KOPT-K1 (cell line): ENCODE results near the gene NEAT1.
A peak's percentile ranks its signal among the peaks of the same experiment; 100 is the strongest.

Source experiments
- H3K27ac ChIP-seq: fragments of 200-600 bp; sonication (generic); 2 replicates; pipeline ENCODE4 v1.5.1; 2016; ENCODE audit warnings: antibody characterized with exemption, mild to moderate bottlenecking, low read depth, low read length; ENCODE audit not compliant: poor library complexity, severe bottlenecking
- H3K36me3 ChIP-seq: fragments of 200-600 bp; sonication (generic); 2 replicates; pipeline ENCODE4 v1.5.1; 2017; ENCODE audit warnings: antibody characterized with exemption, mild to moderate bottlenecking, low read length, moderate library complexity; ENCODE audit not compliant: insufficient read depth
- H3K9me3 ChIP-seq: fragments of 200-600 bp; sonication (generic); 2 replicates; pipeline ENCODE4 v1.5.1; 2017; ENCODE audit warnings: antibody characterized with exemption, low read length, mild to moderate bottlenecking; ENCODE audit not compliant: insufficient read depth, poor library complexity, severe bottlenecking

The NEAT1 gene

DNA sequence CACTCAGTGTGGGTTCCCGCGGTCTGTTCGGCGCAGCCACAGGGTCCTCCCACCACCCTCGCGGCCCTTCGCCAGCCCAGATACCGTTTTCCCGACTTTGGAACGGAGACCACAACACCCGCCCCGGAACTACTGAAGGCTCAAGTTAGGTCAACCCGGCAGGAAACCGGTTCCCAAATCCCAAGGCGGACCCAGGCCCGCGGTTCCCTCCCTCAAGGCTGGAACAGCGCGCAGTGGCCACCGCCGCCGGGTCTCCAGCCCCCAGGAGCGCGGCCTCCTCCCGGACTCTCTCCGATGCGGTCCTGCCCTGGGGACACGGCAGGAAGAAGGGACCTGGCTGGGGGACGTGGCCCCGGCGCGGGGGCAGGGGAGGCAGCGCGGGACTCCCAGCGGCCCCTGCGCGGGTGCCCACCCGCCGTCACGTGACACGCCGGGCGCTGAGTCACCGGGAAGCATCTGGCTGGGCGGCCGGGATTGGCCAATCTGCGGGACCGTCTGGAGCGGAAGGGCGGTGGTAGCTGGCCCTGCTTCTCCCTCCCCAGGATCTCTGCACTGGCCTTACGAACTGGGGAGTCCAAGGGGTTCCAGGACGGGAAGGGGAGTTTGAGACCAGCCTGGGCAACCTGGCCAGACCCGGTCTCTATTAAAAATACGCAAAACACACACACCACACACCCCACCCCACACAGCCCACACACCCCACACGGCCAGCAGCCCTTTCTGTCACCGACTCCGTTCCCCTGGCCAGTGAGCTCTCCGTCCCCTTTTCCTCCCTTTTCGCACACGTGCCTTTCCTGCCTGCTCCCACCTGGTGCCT lies 54.8 kb downstream of the NEAT1 start:
- Histone ChIP-seq H3K9me3 (no peaks in the 10 kb centered on the region), H3K36me3 (no peaks in the 10 kb centered on the region), H3K27ac (peak overlapping the region; percentile 94)

DNA sequence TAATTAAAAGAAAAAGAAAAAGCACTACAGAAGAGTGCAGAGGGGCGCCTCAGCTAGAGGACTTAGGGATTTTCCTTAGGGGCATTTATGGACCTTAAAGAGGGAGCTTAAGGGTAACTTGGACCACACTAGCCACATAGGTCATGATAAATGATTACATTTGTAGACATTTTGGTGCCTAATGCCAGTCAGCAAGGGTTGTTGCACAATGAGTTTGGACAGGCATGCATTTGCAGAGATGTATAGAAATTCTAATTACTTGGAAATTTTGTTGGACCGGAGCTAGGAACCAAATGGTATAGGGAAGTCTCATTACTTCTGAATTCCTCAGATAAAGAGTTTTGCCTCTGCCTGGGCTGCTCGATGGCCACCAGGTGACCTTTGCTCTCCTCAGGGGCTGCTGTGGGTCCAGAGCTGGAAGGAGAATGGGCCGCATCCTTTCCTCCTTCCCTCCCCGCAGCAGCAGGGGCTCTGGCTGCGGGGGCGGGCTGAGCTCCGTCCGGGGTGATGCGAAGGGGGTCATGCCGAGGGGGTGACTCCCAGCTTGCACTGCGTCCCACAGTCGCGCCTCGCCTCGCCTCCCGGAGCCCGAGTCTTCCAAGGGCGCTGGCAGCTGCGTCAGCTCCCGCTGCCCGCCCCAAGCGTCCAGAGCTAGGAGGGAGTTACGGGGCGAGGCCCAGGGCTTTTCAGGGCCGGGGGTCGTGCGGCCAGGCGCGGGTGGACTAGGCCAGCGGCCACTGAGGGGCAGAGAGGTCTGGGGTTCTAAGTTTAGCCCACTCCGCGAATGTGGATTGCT lies 56.0 kb downstream of the NEAT1 start:
- no peaks in the 10 kb centered on the region for H3K36me3 ChIP-seq
- no peaks in the 10 kb centered on the region for H3K9me3 ChIP-seq
- H3K27ac ChIP-seq = peak overlapping the region; percentile 94

DNA sequence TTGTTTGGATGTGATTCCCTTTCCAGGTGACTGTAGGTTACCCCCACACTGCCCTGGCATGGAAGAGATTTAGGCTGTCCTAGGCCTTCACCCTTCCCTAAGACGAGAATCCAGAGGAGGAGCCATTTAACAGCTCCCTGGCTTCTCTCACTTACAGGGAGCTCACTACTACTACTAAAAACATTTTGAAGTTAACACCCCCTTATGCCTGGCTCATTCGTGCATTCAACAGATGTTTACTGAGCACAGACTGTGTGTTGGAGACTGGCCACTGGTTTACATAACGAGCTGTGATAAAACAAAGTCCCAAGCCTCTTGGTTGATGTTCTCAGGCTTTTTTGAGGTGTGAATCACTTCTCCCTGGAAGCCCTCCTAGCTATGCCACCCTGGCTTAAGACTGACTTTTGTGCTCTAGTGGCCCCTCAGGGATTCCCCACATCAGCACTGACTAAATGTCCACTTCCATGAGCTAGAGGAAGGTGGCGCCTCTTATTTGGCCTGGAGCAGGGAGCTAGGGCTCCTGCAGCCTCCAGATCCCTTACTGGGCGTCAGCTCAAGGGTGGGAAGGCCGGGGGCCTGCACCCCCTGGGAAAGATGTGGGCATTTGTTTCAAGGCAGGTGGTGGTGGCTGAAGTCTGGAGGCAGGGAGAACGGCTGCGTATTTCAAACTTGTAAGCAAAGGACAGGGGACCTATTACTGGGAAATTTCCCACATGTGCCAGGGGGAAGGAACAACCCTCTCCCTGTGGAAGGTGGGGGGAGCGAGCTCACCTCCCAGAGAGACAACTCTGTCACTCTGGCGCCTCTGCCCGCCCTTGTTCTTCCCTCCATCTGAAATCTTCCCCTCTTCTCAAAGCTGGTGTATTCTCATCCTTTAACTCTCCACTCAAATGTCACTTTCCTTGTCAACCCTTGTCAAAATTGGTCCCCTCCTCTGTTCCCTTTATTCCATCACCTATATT lies 56.9 kb downstream of the NEAT1 start:
- Histone ChIP-seq H3K27ac (no peak overlapping the region), H3K36me3 (no peaks in the 10 kb centered on the region), H3K9me3 (no peaks in the 10 kb centered on the region)

DNA sequence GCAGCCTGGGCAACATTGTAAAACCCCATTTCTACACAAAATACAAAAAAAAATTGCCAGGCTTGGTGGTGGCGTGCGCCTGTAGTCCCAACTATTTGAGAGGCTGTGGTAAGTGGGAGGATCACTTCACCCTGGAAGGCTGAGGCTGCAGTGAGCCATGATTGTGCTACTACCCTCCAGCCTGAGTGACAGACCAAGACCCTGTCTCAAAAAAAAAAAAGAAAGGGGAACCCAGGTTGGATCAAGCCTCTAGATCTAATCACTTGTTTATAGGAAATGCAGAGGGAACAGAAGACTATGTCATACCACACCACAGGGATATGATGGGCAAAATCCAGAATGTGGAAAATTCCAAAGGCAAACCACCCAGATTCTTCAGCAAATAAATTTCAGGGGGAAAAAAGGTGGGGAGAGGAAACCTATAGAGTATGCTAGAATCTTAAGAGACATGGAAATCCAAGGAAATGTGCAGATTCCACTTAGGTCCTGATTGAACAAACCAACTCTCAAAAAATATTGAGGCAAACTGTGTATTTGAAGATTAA lies 59.8 kb downstream of the NEAT1 start:
- H3K27ac ChIP-seq = no peak overlapping the region
- no peaks in the 10 kb centered on the region for H3K36me3 ChIP-seq
- no peaks in the 10 kb centered on the region for H3K9me3 ChIP-seq

DNA sequence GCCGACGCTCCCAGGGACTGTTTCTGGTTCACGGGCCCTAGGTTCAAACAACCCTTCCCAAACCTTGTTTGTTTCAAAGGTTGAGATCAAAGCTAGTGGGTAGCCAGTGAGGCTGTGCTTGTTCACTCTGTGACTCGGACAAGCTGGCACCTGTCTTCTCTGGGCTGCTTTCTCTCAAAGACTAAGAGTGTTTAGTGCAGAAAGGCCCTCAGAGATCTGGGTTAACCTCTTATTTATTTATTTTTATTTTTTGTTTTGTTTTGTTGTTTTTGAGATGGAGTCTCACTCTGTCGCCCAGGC lies 63.3 kb downstream of the NEAT1 start:
- H3K27ac ChIP-seq = no peak overlapping the region
- no peaks in the 10 kb centered on the region for H3K9me3 ChIP-seq
- H3K36me3 ChIP-seq = no peaks in the 10 kb centered on the region

DNA sequence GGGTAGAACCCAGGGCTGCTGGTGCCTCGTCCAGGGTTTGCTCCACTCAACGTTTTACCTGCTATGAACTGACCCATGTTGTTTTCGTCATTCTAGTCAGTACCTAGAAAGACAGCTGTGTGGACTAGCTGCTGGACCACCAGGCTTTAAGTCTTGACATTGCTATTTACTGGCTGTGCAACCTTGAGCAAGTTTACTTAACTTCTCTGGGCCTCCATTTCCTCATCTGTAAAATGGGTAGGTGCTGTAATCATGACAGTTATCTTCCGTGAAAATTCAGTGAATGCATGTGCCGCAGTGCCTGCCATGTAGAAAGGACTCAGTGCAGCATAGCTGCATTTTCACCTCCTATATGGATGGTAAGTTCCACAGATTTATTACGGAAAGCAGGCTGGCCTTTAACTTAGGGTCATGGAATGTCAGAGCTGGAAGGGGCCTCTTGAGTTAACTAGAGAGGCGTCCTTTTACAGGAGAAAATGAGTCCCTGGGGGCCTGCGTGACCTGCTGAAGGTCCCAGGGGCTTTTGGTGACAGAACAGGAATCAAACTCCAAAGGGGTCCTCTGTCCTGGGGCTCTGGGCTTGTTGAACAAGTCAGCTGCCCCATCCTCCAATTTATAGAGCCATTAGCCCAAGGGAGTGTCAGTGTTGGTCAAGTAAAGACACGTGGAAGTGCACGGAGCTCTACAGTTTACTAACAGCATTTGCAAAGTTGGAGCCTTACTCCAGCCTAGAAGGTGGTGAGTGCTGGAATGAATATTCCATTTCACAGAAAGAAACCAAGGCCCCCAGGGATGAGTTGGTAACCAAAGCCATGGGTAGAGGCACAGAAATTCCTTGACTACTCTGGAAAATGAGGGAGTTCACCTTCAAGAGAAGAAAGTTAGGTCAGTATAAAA lies 64.2 kb downstream of the NEAT1 start:
- Histone ChIP-seq H3K36me3 (no peaks in the 10 kb centered on the region), H3K27ac (no peak overlapping the region)

DNA sequence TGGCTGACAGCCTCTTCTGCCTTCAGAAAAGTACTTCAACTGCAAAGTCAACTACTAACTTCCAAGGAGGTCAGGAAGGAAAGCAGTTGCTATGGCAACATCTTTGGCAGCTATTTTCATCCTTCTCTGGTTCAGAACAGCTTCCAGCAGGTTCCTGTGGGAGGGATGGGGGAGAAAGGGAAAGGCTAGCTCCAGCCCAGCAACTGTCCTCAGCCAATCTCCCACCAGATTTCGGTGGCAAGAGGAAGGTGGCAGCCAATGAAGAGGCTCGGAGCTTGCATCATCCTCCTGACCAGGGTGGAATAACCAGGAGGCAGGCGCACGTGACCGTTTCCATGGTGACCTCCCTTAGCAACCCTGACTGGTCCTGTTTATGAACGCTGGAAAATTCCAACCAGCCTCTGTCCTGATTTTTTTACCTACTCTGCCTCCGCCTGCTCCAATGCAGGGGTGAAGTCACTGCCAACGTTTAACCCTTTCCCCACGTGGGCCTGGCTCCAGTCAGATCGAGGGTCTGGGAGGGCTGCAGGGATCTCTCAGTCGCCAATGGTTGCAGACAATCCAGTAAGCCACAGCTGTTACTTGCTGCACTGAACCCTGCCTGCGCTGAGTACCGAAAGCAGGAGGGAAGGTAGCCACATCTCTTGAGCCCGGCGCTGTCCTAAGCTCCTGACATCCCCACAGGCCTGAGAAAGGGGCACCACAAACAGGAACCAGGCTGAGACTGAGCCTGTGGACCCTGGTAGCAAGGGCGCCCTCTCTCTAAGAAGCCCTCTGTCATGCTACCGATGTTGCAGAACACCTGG lies 65.1 kb downstream of the NEAT1 start:
- no peaks in the 10 kb centered on the region for H3K36me3 ChIP-seq
- H3K9me3 ChIP-seq = no peaks in the 10 kb centered on the region
- H3K27ac ChIP-seq = no peak overlapping the region

More for the DNA sequence above, 64.2 kb downstream of the NEAT1 start:
- H3K9me3 ChIP-seq = no peaks in the 10 kb centered on the region

DNA sequence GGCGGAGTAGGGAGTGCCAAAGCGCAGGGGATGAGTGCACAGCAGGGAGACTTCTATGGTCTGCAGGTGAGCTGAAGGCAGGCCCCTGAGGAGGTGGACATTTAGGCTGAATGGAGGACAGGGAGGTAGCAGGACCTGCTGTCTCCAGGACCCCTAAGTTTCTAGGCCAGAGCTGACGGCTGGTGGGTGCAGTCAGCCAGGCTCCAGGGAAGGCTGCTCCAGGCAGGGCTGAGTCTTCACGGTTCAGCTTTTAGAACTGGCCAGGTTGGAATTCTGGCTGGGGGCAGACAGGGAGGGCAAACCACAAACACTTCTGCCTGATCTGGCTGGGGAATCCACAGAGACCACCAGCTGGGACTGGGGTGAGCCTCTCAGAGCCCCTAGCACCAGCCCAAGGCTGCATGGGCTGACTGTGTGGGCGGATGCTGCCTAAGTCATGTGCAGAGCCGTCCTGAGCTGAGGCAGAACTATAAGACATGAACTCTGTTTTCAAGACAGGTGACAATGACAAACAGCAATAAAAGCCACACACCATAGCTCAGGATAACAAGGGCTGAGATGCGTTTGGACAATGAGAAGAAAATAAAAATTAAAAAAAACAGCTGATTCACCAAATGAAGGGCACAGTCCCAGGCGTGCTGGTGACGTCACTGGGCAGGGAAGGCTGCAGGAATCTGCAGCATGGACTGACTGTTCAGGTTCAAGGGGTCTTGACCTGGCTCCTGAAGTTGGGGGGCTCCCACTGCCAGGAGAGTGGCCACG lies 65.9 kb downstream of the NEAT1 start:
- Histone ChIP-seq H3K36me3 (no peaks in the 10 kb centered on the region), H3K27ac (no peak overlapping the region), H3K9me3 (no peaks in the 10 kb centered on the region)

DNA sequence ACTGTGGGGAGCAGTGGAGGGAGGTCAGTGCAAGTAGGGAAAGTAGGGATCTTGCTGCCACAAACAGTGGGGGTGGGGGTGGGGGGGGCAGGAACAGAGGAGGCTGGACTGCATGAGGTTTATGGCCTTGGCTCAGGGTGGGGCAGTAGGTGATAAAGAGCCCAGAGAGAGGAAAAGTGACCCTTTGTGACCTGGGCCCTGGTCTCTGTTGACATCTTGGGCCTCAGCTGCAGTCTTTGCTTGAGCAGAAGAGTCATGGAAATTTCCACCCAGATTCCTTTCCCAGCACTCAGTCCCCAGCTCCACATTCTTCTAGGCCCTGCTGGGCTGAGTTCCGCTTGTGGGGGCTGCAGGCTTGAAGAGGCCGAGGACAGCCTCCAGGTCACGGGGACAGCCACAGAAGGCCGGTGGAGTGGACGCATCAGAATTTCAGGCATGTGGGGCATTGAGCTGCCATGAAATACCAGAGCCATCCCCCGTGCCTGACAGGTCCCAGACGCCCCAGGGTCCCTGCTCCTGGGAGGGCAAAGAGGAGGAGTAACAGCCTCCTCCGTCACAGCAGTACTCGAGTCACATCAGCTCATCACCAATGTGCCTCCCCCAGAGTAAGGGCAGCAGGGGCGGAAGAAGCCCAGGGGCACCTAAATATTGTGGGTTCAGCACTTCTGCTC lies 66.6 kb downstream of the NEAT1 start:
- Histone ChIP-seq H3K27ac (no peak overlapping the region), H3K9me3 (no peaks in the 10 kb centered on the region), H3K36me3 (no peaks in the 10 kb centered on the region)

DNA sequence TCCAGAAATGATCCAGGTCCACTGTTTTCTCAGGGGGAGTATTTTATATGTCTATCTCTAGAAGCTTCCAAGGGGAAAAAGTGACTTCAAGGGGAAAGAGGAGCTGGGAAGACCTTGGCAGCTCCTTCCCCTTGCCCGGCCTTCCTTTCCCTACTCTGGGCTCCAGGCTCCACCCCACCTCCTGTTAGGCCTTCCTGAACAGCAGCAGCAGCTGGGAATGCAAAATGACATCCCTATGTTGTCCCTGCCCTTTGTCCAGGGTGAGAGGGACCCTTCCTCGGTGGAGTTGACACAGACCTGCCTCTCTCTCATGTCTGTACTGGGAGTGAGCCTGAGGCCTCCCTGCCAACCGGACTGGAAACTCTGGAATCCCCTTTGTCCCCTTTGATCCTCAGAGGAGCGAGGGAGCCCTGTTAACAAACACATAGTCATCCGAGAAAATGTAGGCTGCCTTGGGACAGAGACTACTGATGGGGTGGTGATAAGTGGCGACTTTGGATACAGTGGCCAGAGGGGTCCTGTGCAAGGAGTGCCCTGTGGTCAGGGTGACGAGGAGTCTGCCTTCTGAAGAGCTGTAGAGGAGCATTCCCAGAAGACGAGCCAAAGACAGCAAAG lies 67.2 kb downstream of the NEAT1 start:
- Histone ChIP-seq H3K36me3 (no peaks in the 10 kb centered on the region), H3K27ac (no peak overlapping the region), H3K9me3 (no peaks in the 10 kb centered on the region)

DNA sequence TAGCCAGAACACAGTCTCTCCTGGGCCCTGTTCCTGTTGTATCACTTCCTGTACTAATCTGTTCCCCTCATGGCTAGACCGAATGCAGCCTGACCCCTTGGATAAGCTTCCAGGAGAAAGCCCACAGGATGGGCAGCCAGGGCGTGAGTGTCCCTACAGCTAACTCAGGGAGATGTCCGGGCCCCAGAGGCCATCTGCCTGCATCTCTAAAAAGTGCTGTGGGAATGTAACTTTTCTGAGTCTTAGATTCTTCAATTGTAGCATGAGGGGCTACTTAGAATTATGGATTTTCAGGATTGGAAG lies 68.5 kb downstream of the NEAT1 start:
- H3K27ac ChIP-seq = no peak overlapping the region
- H3K36me3 ChIP-seq = no peaks in the 10 kb centered on the region
- H3K9me3 ChIP-seq = no peaks in the 10 kb centered on the region

DNA sequence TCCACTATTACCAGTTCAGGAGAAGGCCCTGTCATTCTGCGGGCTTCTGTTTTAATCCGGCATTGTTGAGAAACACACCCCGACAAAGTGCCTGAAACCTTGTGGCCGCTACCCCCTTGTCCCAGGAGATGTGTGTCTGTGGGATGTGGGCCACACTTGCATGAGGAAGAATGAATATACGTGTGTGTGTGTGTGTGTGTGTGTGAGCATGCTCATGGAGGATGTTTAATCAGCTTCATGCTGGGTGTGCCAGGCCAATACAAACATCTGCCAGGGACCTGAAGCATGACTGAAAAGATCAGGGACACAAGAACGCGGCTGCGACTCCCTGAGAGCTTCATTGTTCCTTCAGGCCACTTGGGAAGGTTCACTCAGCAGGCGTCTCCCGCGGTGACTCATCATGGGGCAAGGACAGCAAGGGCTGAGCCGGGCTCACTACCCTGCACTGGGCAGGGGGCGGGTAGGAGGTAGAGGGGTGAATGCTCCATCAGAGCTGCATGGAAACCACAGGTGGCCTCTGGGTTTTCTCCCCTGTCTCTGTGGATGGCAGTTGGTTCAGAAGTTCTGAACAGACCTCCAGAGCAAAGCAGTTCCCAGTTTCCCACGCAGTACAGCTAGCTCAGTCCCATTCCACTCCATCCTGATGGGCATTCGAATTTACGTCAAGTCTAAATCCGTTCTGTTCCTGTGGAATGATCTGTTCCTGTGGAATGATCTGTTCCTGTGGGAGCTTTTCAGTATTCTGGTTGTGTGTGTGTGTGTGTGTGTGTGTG lies 69.2 kb downstream of the NEAT1 start:
- Histone ChIP-seq H3K36me3 (no peaks in the 10 kb centered on the region), H3K9me3 (no peaks in the 10 kb centered on the region), H3K27ac (peak overlapping the region; percentile 10)
